Hematopoietic multipotent progenitor cell treated with erythropoietin and hydrocortisone succinate and interleukin-3 and kit ligand, for 17 days (in vitro differentiated cells): ENCODE results near the gene TBC1D16.
"Not testable (repeated sequence)": the region's sequence is repeated elsewhere in the genome, so short reads cannot be mapped to it uniquely, and the experiment has no call there.

Experiments
- DNase-seq: peaks from one replicate; pipeline ENCODE4 v3.0.0-alpha.2; 2015; ENCODE audit warnings: low spot score

TBC1D16 gene

GRCh38 chr17:79913451-79913850, 122.2 kb downstream of the TBC1D16 start:
- no peak for DNase-seq

GRCh38 chr17:79912552-79913330, 122.9 kb downstream of the TBC1D16 start:
- no peak for DNase-seq

- no peak for DNase-seq
Measured at GRCh38 chr17:79911430-79912399, 124.0 kb downstream of the TBC1D16 start.

GRCh38 chr17:79910985-79911361, 124.7 kb downstream of the TBC1D16 start:
- DNase-seq: no peak

GRCh38 chr17:79909121-79909520, 126.6 kb downstream of the TBC1D16 start:
- no peak for DNase-seq

- no peak for DNase-seq
Measured at GRCh38 chr17:79907850-79908249, 127.8 kb downstream of the TBC1D16 start.

GRCh38 chr17:79907217-79907715, 128.4 kb downstream of the TBC1D16 start:
- DNase-seq: no peak

- DNase-seq: no peak
Measured at GRCh38 chr17:79905832-79906231, 129.8 kb downstream of the TBC1D16 start.

GRCh38 chr17:79904865-79905264, 130.8 kb downstream of the TBC1D16 start:
- DNase-seq: no peak

GRCh38 chr17:79902146-79902791, 133.4 kb downstream of the TBC1D16 start:
- no peak for DNase-seq

GRCh38 chr17:79901131-79901530, 134.5 kb downstream of the TBC1D16 start:
- no peak for DNase-seq

- no peak for DNase-seq
Measured at GRCh38 chr17:79899584-79899983, 136.1 kb downstream of the TBC1D16 start.

GRCh38 chr17:79897243-79898063, 138.2 kb downstream of the TBC1D16 start:
- no peak for DNase-seq

- not testable (repeated sequence) for DNase-seq
Measured at GRCh38 chr17:79893457-79893856, 142.2 kb downstream of the TBC1D16 start.

- DNase-seq: no peak
Measured at GRCh38 chr17:79892457-79893241, 143.0 kb downstream of the TBC1D16 start.

GRCh38 chr17:79891113-79891730, 144.4 kb downstream of the TBC1D16 start:
- no peak for DNase-seq

GRCh38 chr17:79890706-79891105, 145.0 kb downstream of the TBC1D16 start:
- DNase-seq: no peak

GRCh38 chr17:79888811-79889634, 146.6 kb downstream of the TBC1D16 start:
- DNase-seq: no peak

- DNase-seq: no peak
Measured at GRCh38 chr17:79888009-79888540, 147.6 kb downstream of the TBC1D16 start.
